NCI-H2196 treated with DMSO at 0.1 percent for 48 hours (cell line): ENCODE data around the gene HSD17B7.
A peak's percentile ranks its signal among the peaks of the same experiment; 100 is the strongest.
"Not testable (repeated sequence)": the region's sequence is repeated elsewhere in the genome, so short reads cannot be mapped to it uniquely, and the experiment has no call there.

Experiments
- DNase-seq: peaks from one replicate; lab custom pipeline; 2025; ENCODE audit not compliant: unreplicated experiment; lab: John Stamatoyannopoulos, UW

HSD17B7 gene, protein sequence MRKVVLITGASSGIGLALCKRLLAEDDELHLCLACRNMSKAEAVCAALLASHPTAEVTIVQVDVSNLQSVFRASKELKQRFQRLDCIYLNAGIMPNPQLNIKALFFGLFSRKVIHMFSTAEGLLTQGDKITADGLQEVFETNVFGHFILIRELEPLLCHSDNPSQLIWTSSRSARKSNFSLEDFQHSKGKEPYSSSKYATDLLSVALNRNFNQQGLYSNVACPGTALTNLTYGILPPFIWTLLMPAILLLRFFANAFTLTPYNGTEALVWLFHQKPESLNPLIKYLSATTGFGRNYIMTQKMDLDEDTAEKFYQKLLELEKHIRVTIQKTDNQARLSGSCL

DNA sequence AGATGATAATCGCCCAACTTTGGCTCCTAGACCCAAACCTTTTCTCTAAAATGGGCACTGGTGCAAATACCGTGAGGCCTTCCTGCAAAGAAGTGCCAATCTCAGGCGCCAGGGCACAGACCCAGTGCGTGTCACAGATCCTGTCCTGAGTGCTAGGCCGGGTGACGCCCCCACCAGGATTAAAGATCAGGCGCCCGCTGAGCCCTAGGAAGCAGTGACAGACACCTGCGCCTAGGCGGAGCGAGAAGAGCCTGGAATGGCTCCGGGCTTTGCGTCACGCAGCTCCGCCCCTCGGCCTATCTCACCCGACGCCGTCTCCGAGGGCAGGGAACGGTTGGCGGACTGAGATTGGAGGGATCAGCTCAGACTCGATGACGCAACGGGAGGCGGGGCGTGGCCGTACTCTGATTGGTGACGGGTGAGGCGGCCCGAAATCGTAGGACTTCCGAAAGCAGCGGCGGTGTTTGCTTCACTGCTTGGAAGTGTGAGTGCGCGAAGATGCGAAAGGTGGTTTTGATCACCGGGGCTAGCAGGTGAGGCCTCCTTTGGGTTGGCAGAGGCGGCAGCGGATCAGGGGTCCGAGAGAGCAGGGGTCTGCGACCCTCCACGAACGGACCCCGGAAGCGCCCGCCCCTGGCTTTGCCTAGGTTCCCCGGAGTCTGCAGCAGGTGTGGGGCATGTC lies at the start of gene HSD17B7:
Gene HSD17B7 (plus strand): TSS at position 400 of the 682 bp plus-strand sequence. CDS start 99 bp downstream, at position 499.
- peak; percentile 45 for DNase-seq

DNA sequence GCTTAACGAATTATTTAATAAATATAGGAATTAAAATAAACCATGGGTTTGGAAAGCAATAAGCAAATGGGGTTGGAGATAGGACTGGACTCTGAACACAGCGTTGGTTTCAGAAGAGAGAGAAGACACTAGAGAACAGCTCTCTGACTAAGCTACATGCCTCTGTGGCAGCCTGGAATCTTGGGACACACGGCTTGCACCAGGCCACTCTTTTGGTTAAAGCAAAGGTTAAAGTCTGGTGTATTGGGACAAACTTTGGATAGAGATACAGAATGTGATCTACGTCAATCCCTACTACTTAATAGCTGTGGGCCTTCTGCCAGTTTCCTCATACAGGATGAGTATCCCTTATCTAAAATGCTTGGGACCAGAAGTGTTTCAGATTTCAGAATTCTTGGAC lies 49.7 kb upstream of the HSD17B7 start:
- no peak for DNase-seq

DNA sequence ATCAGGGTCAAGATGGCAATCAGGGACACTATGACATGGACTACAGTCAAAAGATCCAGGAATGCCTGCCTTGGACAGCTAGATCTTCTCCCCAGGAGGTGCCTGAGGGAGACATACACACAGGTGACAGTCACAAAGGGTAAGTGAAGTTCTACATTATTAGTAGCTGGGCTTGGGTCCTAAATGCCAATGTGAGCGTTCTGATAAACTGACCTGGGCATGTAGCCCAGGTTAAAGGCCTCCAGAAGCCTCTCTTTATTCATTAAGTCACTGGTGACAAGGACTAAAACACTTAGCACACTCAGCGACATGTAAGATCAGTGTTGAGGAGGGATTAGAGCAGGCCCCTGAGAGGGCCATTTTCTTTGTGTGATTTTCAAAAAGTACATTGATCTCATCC lies 48.9 kb upstream of the HSD17B7 start:
- no peak for DNase-seq

DNA sequence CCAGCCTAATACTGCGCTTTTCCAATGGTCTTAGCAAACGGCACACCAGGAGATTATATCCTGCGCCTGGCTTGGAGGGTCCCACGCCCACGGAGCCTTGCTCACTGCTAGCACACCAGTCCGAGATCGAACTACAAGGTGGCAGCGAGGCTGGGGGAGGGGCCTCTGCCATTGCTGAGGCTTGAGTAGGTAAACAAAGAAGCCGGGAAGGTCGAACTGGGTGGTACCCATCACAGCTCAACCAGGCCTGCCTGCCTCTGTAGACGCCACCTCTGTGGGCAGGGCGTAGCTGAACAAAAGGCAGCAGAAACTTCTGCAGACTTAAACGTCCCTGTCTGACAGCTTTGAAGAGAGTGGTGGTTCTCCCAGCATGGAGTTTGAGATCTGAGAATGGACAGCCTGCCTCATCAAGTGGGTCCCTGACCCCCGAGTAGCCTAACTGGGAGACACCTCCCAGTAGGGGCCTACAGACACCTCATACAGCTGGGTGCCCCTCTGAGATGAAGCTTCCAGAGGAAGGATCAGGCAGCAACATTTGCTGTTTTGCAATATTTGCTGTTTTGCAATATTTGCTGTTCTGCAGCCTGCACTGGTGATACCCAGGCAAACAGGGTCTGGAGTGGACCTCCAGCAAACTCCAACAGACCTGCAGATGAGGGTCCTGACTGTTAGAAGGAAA lies 44.1 kb upstream of the HSD17B7 start:
- not testable (repeated sequence) for DNase-seq

DNA sequence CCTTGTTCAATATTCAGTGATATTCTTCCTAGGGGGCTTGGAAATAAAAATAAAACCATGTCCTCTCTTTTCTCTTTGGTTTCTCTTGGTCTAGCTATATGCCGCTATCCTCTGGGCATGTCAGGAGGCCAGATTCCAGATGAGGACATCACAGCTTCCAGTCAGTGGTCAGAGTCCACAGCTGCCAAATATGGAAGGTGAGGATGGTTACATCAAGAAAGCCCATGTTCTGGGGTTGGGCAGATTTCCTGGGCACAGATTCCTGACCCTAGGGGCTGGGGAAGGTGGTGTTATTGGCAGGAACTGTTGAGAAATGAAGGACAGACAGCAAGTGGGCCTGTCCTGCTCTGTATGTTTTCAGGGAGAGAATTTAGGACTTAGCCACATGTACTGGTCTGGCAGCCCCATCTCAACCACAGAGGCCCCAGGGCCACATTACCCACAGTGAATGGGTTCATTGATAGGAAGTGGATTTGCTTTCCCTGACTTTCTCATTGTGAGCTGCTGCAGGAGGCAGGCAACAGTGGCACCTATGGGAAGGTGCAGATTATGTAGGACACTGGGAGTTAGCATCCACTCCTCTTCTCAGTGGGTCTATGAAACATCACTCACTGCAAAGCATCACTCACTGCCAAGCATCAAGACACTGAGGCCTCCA lies 37.4 kb upstream of the HSD17B7 start:
- DNase-seq = no peak

DNA sequence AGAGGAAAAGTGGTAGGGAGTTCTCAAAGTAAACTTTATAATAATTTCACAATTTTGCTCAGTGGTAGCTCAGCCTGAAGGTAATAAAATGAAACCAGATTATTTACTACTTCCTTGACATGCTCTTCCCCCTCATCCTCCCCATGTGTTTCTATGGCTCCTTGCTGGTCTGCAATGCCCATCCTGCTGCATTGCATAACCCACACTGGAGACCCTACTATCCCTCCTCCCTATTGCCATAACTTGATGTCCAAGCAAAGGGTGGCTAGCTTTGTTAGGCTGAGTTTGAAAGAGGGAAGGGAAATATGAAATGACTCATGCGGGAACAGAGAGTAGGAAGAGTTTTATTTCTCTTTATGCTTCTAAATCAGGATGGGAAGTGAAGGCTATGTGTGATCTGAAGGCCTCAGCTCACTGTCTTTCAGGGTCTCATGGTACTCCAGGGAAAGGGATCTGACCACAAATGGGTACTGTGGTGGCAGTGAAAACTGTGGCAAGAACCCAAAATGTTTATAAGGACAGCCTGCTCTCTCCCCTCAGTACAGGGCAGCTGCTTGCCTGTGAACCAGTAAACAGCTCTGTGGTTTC lies 36.4 kb upstream of the HSD17B7 start:
- DNase-seq = no peak

DNA sequence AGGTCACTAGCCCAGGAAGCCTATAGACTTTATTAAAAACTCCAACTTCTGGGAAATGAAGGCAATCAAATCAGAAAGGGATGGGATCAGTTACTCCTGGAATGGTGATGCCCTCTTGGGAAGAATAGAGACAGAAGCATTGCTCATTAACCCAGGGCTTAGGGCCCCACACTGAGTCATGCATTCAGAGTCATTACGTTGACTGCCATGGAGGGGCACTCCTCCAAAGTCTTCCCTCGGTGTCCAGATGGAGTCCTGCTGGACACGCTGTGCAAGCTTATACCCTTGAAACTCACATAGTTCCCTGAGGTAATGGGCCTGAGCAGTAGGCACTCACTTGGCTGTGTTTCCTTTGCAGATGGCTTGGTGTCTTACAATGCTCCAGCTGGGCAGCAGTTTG lies 35.2 kb upstream of the HSD17B7 start:
- DNase-seq = no peak

DNA sequence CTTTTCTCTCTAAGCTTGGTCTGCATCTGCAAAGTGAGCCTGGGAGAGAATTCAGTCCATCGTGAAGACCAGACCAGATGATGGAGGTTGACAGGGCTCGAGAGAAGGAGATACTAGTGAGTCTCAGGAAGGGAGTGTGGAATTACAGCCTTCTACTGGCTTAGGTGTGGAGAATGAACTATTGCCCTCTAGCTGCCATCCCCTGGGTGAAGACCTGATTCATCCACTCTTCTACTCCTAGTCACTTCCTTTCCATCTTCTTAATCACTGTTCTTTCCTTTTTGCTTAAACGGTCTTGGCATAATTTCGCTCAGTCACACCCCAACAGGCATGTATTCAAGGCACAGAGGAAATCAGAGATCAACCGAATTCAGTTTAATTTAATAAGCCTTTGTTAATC lies 34.0 kb upstream of the HSD17B7 start:
- DNase-seq = no peak

DNA sequence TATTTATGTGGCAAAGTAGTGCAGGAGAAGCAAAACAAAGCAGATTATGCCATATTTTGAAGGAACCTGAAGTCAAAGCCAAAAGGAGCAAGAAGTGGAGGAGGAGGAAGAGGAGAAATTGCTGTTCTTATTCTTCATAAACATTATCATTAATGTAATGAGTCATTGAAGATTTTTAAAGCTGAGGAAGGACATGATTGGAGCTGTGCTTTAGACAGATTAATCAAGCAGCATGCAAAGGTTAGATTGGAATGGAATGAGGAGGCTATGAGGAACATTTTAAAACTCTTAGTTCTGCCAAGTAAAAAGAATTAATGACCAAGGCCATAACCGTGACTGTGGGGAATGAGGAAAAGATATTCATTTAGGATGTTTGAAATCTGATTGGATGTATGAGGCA lies 33.0 kb upstream of the HSD17B7 start:
- DNase-seq = no peak

DNA sequence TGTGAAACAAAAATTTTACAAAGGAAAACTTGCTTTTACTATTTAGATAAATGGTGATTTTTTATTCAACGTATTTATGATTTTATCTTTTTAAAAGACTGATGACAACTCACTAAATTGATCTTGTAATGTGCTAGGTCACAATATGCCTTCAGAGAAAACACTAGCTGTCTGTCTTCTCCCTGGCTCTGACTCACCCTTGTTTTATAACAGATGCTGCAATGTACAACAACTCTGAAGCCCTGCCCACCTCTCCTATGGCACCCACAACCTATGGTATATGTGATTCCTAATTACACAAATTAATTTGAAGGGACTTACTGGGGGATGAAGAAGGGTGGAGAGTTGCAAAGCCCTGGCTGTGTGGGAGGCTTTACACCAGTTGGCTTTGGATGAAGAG lies 24.7 kb upstream of the HSD17B7 start:
- no peak for DNase-seq

DNA sequence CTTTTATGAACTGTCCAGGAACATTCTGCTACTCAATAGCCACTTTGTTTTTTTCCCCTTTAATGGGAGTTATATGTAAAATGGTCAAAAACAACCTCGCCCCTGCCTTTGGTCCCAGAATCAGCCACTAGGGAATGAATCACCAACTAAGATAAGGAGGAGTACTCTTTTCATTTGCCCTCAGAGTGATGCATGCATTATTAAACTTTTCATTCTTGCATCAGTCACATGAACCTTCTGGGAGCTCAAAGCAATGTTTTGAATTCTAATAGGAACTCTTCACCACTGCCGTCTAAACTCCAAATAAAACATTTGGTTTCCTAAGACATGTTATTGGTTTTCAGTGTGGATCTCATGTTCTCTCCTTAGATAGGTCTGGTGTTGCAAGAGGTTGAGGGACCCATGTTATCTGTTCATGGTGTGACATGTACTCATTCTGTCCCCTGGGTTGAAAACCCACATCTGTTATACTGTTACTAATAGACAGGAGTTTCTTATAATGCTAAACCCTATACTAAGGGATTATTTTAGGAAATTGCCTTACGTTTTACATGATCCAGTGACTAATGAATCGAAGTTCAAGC lies 17.8 kb upstream of the HSD17B7 start:
- no peak for DNase-seq

DNA sequence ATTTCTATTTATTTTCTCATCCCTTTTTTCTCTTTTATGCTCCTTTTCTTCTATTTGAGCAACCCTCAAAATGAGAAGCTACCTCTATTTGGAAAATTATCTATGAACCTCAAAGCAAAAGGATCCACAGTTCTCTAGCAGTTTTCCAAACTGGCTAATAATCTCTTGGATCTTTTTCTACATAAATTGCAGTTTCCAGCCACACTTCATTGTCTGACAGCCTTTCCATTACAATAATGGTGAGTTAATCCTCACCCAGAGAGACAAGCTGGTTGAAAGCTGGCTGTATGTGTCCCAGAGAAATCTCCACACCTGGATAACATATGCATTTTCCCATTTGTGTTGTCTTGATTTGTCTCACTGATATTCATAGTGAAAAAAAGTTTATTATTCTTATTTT lies 16.5 kb upstream of the HSD17B7 start:
- DNase-seq = no peak

DNA sequence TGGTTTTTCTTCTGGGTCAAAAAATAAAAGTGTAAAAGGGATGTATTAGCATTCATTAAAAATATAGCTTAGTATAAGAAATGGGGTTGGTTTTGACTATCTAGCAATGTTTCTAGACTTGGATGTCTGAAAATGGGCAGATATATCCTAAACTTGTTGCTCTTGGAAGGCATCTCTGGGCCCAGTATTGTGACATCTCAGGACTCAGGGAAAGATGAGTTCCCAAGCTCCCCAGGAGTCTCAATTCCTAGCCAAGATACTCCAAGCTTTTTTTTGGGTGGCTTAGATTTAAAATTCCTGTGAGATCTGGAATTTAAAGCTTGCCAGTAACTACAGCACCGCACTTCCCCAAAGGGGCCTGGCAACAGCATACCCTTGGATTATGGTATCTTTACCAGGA lies 11.5 kb upstream of the HSD17B7 start:
- no peak for DNase-seq

DNA sequence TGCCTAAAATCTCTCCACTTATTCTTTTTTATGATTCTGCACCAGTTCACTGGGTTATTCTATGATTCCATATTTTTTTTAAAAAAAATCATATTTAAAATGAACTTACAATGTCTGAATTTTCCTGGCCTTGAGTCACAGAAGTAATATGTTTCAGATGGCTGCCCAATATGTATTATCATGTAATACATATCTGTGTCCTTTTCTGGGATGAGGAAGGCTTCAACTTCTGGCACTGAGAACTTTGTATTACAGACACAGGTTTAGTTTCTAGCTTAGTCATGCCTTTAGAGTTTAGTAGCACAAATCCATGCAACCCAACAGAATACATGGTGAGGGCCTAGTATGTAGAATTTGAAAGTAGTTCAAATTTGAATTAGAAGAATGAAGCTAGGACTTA lies 7.8 kb upstream of the HSD17B7 start:
- DNase-seq = no peak

DNA sequence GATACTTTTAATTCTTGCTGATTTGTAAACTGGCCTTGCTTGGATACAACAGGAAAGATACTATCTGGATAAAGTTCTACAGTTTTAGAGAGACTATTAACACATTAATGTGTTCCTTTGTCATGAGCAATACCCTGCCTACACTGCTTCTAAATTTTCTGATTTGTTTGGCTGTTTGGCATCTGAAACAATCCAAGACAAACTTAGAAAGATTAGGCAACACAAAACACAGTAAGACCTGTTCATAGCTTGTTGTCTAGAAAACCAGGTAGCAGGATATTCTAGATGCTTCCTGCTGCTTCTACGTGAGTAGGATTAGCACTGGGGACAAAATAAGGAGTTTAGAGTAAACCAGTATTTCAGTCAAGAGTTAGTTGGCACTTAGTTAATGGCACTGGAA lies 5.6 kb upstream of the HSD17B7 start:
- not testable (repeated sequence) for DNase-seq

DNA sequence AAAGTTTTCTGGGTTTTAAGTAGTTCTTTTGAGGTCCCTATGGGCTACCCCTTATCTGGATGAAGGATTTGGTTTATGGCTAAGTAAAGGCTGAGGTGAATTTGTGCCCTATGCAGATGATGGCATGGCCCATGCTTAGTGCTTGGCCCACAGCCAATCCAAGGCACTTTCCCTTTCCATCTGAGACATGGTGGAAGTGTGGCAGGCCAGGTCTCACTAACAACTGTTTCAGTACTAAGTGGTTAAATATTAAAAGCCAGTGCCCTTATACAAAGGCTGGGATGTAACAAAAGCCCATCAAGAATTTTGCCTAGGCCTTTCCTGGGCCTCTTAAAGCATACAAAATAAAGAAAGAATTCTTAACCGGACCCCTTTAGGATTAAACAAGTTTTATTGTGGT lies 1.7 kb upstream of the HSD17B7 start:
- not testable (repeated sequence) for DNase-seq

DNA sequence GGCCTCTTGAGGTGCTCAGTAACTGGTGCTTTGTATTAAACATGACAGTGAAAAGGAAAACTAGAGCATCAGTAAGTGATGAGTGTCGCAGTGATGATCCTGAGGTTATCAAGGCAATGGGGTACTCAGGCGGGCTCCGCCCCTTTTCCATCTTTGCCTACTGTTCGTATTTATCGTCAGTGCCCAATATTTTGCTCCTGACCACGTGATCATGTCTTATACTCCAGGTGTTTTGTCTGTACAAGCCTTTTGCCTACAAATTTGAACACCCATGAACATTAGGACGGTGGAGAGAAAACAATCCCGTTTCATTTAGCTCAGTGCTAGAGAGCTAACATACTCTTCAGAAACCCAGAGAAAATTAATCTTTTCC lies 469 bp downstream of the HSD17B7 start:
- DNase-seq = not testable (repeated sequence)

DNA sequence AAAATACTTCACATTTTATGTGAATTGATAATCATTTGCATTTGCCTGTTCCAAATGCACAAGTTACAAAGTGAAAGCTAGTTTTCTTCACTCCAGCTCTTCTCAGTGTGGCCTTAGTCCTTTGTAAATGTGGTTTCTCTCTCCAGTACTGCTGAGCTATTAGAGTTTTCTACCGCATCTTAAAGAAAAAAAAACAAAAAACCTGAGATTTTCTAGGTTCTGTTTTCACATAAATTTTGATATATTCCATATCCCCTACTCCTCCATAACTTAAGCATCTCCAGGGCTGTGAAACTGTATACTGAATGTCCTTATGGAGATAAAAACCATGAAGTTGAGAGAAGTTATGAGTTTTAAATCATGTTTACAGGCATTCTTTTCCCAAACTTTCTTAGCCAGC lies 3.8 kb downstream of the HSD17B7 start:
- DNase-seq = not testable (repeated sequence)

DNA sequence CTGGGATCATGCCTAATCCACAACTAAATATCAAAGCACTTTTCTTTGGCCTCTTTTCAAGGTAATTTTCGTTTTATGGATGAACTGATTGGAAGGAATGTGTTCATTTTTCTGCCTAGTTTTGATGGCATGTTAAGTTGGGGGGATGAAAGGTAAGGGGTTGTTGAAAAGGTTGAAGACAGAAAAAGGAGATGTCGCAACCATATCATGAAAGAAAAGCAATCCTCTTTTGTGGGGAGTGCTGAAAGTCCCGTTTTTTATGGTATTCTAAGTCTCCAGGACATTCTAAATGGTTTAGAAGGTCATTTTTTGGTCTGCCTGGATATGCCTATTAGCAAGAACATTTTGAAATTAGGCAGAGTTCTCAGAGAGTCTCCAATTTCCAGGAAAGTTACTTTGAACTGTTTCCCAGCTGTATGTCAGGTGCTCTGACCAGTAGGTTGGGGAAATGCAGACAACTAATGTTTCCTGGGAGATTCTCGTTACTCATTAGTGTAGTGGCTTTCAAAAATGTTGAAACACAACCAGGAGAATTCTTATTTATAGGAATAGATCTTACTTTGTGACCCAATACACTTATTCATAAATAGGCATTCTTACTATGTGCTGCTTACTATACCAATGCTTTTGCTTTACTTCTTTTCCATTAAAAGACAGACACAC lies 6.2 kb downstream of the HSD17B7 start:
- not testable (repeated sequence) for DNase-seq
